Measurements from ENCODE around the gene NOC2L.

DNA sequence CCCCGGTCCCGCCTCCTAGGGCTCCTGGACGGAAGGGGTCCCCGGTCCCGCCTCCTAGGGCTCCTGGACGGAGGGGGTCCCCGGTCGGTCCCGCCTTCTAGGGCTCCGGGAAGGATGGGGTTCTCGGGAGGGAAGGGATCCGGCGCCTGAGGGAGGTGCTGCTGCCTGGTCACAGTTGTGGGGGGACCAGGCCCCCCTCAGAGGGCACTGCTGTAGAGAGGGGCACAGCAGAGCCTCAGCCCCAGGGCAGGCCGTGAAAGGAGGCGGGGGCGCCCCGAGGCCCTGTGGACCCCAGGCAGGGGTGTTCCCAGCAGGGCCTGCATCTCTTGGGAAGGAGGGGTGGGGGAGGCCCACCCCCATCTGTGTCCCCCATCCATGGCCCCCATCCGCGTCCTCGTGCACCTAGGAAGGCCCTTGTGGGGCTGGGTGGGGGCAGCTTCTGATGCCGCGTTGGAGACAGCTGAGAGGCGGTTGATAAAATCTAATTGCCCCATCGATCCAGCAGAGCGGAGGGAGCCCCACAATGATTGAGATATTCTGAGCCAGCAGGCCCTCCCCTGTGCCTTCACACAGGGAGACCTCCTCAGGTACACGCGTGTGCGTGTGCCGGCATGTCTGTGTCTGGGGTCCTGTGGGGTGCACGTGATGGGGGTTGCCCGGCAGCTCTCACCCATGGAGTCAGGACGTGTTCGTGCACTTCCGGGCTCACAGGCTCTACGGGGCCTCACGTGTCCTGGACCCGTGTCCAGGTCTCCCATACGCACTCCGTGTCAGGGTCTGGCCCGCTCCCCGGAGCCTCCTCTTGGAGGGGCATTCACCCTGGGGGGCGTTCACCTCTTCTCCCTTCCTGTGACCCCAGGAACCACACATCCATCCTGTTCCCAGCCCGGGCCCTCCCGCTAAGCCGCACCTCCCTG is 22.4 kb downstream of the NOC2L start:
- TF ChIP-seq, protein P1, sequence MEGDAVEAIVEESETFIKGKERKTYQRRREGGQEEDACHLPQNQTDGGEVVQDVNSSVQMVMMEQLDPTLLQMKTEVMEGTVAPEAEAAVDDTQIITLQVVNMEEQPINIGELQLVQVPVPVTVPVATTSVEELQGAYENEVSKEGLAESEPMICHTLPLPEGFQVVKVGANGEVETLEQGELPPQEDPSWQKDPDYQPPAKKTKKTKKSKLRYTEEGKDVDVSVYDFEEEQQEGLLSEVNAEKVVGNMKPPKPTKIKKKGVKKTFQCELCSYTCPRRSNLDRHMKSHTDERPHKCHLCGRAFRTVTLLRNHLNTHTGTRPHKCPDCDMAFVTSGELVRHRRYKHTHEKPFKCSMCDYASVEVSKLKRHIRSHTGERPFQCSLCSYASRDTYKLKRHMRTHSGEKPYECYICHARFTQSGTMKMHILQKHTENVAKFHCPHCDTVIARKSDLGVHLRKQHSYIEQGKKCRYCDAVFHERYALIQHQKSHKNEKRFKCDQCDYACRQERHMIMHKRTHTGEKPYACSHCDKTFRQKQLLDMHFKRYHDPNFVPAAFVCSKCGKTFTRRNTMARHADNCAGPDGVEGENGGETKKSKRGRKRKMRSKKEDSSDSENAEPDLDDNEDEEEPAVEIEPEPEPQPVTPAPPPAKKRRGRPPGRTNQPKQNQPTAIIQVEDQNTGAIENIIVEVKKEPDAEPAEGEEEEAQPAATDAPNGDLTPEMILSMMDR (IDR thresholded peaks at IDR 0.05), result no peak
- TF ChIP-seq EZH2phosphoT487 (IDR thresholded peaks at IDR 0.05) (no peak), EZH2 (IDR thresholded peaks at IDR 0.05) (no peak)

All from neural progenitor cell (in vitro differentiated cells).